B cell (primary cell): ENCODE data around the gene MYL11. TPM values are rescaled to one million over a fixed set of nuclear protein-coding genes. Genes with fewer than 3 reads are reported as not detected.
A peak's percentile ranks its signal among the peaks of the same experiment; 100 is the strongest.
"Not testable (repeated sequence)": the region's sequence is repeated elsewhere in the genome, so short reads cannot be mapped to it uniquely, and the experiment has no call there.

ENCODE experiments used
- ATAC-seq: fragments of 200-7000 bp; cut with Tn5 transposase; one replicate; pipeline ENCODE4 v1.10.0; 2021; ENCODE audit warnings: low read depth, mild to moderate bottlenecking, moderate number of reproducible peaks, moderate library complexity
- CTCF ChIA-PET: fragments of 350-600 bp; sonication (Branson Sonifier 250); formaldehyde crosslinking; loops from one replicate; lab custom pipeline; 2021; ENCODE audit warnings: antibody characterized with exemption, inconsistent platforms; lab: Charles Lee
- POLR2A ChIA-PET: fragments of 350-600 bp; sonication (Branson Sonifier 250); formaldehyde crosslinking; loops from one replicate; lab custom pipeline; 2021; ENCODE audit warnings: antibody characterized with exemption; lab: Charles Lee
- DNase-seq: peaks from one replicate; pipeline ENCODE4 v3.0.0; 2013
- H2AFZ ChIP-seq: 2 replicates; pipeline ENCODE4 v1.6.1; 2012; ENCODE audit warnings: mild to moderate bottlenecking, low read depth, low read length; ENCODE audit not compliant: insufficient read depth, poor library complexity, severe bottlenecking
- H3K27ac ChIP-seq, 2 donors: 1 replicate in 1 of 2; 2 replicates in 1 of 2; pipeline ENCODE4 v1.5.1; 2012 to 2013; ENCODE audit warnings: low read length in 2 of 2, mild to moderate bottlenecking in 2 of 2, moderate library complexity in 1 of 2
- H3K27me3 ChIP-seq, 4 experiments: fragments of 200-600 bp in 1 of 4; sonication (generic) in 1 of 4; replicated peaks in 1 of 4; 1 replicate in 2 of 4; 2 replicates in 2 of 4; pipeline versions ENCODE4 v1.6.1 to v1.7.0; 2013 to 2016; ENCODE audit warnings: low read length in 3 of 4, mild to moderate bottlenecking in 2 of 4, mixed read lengths in 1 of 4, moderate library complexity in 1 of 4; ENCODE audit not compliant: insufficient read depth in 4 of 4, control insufficient read depth in 3 of 4; ENCODE audit errors: control extremely low read depth in 1 of 4
- H3K36me3 ChIP-seq, 2 experiments: replicated peaks in 1 of 2; 1 replicate in 1 of 2; 2 replicates in 1 of 2; pipeline versions ENCODE4 v1.6.1 to v1.7.1; 2013; ENCODE audit warnings: low read length in 1 of 2; ENCODE audit not compliant: insufficient read depth in 2 of 2, control insufficient read depth in 1 of 2; ENCODE audit errors: control extremely low read depth in 1 of 2, extremely low read depth in 1 of 2
- H3K4me1 ChIP-seq, 2 donors: fragments of 200-600 bp in 1 of 2; sonication (generic) in 1 of 2; 1 replicate in 1 of 2; 2 replicates in 1 of 2; pipeline versions ENCODE4 v1.5.1 to v1.6.1; 2013 to 2017; ENCODE audit warnings: low read length in 2 of 2; ENCODE audit not compliant: control insufficient read depth in 2 of 2, insufficient read depth in 2 of 2
- H3K4me2 ChIP-seq: replicated peaks from 2 replicates; pipeline ENCODE3; 2012; ENCODE audit warnings: mild to moderate bottlenecking, low read depth, low read length; ENCODE audit not compliant: poor library complexity, severe bottlenecking
- H3K4me3 ChIP-seq, 5 experiments: fragments of 200-600 bp in 1 of 5; sonication (generic) in 1 of 5; 1 replicate in 3 of 5; 2 replicates in 2 of 5; pipeline versions ENCODE4 v1.5.1 to v1.7.0; 2011 to 2016; ENCODE audit warnings: low read length in 4 of 5, mild to moderate bottlenecking in 4 of 5, low read depth in 2 of 5, control low read depth in 1 of 5, moderate library complexity in 1 of 5; ENCODE audit not compliant: insufficient read depth in 1 of 5; ENCODE audit errors: control extremely low read depth in 1 of 5, extremely low read depth in 1 of 5
- H3K79me2 ChIP-seq: fragments of 200-600 bp; sonication (generic); one replicate; pipeline ENCODE4 v1.6.0; 2016; ENCODE audit warnings: low read length; ENCODE audit not compliant: control insufficient read depth, insufficient read depth
- H3K9ac ChIP-seq: fragments of 200-600 bp; sonication (generic); 2 replicates; pipeline ENCODE4 v1.6.1; 2017; ENCODE audit warnings: mild to moderate bottlenecking, low read length, moderate library complexity
- H3K9me3 ChIP-seq, 3 donors: one replicate each; pipeline versions ENCODE4 v1.6.1 to v1.7.1; 2013; ENCODE audit warnings: low read length in 2 of 3; ENCODE audit not compliant: control insufficient read depth in 2 of 3, insufficient read depth in 1 of 3; ENCODE audit errors: control extremely low read depth in 1 of 3
- H4K20me1 ChIP-seq: 2 replicates; pipeline ENCODE4 v1.6.0; 2012; ENCODE audit warnings: mild to moderate bottlenecking, low read length; ENCODE audit not compliant: insufficient read depth, control insufficient read depth, poor library complexity, severe bottlenecking
- H3K27ac Mint-ChIP-seq: one replicate; pipeline ENCODE4 v1.8.0; 2021; ENCODE audit warnings: mixed read lengths
- H3K27me3 Mint-ChIP-seq: one replicate; pipeline ENCODE4 v1.8.0; 2021; ENCODE audit warnings: mixed read lengths
- H3K4me1 Mint-ChIP-seq: one replicate; pipeline ENCODE4 v1.8.0; 2021; ENCODE audit warnings: mixed read lengths
- H3K4me3 Mint-ChIP-seq: one replicate; pipeline ENCODE4 v1.8.0; 2021; ENCODE audit warnings: mixed read lengths
- H3K9me3 Mint-ChIP-seq: one replicate; pipeline ENCODE4 v1.8.0; 2022; ENCODE audit warnings: mixed read lengths; ENCODE audit not compliant: insufficient read depth
- EZH2 ChIP-seq: IDR thresholded peaks from 2 replicates; pipeline ENCODE4 v1.6.1; 2012; ENCODE audit warnings: borderline replicate concordance, low read depth, mild to moderate bottlenecking, moderate library complexity, low read length; ENCODE audit not compliant: insufficient read depth, poor library complexity, severe bottlenecking
- WGBS: methylation state at CpG from one replicate; pipeline ENCODE4 v1.1.5; 2013; ENCODE audit warnings: missing lambda C conversion rate; ENCODE audit not compliant: insufficient coverage; 5-methylcytosine and 5-hydroxymethylcytosine counted together
- intact Hi-C: fragments of 100-400 bp; cut with micrococcal nuclease; formaldehyde crosslinking; loops from one replicate; pipeline ENCODE4 v1.10.0; 2022
- polyA plus RNA-seq: library from polyadenylated mRNA; depleted of rRNA; stranded (reverse); fragments of >200 nt; gene quantifications from 2 replicates; pipeline ENCODE4 v1.2.3, GENCODE V29; 2012
- total RNA-seq, 2 donors: library from RNA; stranded (reverse); fragments of 120-200 nt in 1 of 2; gene quantifications; 1 replicate in 1 of 2; 2 replicates in 1 of 2; pipeline versions ENCODE4 v1.2.3 to v1.2.4, GENCODE V29; 2013 to 2022
- TF ChIP-seq, protein P1 (sequence below): fragments of 200-600 bp; IDR thresholded peaks from one replicate; pipeline ENCODE4 v1.8.0; 2022; ENCODE audit warnings: antibody characterized with exemption, mild to moderate bottlenecking

Gene MYL11
- total and polyA plus RNA-seq, 2 donors (not counting 1 experiment from before 2014, with no cell fraction given): 3.6 TPM; not detected in 1

DNA sequence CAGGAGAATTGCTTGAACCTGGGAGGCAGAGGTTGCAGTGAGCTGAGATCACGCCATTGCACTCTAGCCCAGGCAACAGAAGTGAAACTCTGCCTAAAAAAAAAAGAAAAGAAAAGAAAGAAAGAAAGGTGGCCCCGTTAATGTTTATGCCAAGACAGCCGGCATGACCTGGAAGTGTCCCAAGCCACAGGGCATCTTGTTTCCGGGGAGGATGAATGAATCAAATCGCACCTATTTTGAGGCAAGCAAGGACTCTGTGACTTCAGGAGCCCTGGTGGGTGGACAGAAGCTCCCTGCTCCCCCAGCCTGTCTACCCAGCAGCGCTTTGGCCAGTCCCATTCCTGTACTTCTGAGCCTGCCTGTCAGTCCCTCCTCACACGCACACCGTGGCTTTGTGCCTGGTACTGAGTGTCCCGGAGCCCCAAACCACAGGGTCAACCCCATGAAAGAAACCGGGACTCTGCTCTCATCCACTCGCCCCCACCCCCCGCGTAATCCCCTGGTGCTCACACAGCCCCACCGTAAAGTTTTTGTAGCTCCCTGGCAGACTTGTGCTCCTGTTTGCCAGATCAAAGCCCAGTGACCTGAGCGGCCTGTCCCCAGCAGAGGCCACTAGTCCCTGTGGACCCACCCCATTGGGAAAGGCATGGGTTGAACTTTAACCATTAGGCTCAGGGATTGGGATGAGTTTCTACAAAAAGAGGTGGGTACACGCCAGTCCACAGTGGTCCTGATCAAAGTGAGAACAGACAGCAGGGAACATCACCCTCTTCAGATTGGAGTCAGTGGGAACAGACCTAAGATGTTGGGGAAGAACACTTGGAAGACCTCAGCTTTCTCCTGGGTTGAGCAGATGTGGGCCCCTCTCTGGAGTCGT lies 38.8 kb upstream of the MYL11 start:
- Histone ChIP-seq H3K27me3 (no peaks in the 10 kb centered on the region), H4K20me1 (no peaks in the 10 kb centered on the region), H3K79me2 (peaks cover 12% of the 10 kb centered on the region), H3K36me3 (no peaks in the 10 kb centered on the region), H3K27ac (peak overlapping the region; percentile 59 to 76), H3K4me1 (peaks cover 16 to 23% of the 10 kb centered on the region in 2 donors), H3K4me2 (peak overlapping the region; percentile 70), H2AFZ (peak overlapping the region; percentile 73), H3K4me3 (peak overlapping the region in 4 of 5 experiments; percentile 62 to 73 (median 68)), H3K9me3 (no peaks in the 10 kb centered on the region), H3K9ac (peak overlapping the region; percentile 68)
- Mint-ChIP-seq H3K27ac (peak overlapping the region; percentile 91), H3K27me3 (no peaks in the 10 kb centered on the region), H3K4me1 (peaks cover 28% of the 10 kb centered on the region), H3K9me3 (no peaks in the 10 kb centered on the region), H3K4me3 (peak overlapping the region; percentile 85)
- intact Hi-C loops: loop anchor here (1.0 to 2.0 kb wide), 4 partner anchors 19 to 71 kb away; partner anchors contain the start of genes CD2BP2, TBC1D10B and ZNF771
- no peak for ATAC-seq
- POLR2A ChIA-PET: interaction anchor here (0.7 to 2.0 kb wide), 6 partner anchors 19 to 82 kb away, joined by 3 to 11 read pairs (median 4); partner anchors contain the start of genes CD2BP2, SEPTIN1 and TBC1D10B
- 33% methylated on average over 16 of the region's 17 CpGs for WGBS
- DNase-seq: peak; percentile 80
- TF ChIP-seq, protein P1, sequence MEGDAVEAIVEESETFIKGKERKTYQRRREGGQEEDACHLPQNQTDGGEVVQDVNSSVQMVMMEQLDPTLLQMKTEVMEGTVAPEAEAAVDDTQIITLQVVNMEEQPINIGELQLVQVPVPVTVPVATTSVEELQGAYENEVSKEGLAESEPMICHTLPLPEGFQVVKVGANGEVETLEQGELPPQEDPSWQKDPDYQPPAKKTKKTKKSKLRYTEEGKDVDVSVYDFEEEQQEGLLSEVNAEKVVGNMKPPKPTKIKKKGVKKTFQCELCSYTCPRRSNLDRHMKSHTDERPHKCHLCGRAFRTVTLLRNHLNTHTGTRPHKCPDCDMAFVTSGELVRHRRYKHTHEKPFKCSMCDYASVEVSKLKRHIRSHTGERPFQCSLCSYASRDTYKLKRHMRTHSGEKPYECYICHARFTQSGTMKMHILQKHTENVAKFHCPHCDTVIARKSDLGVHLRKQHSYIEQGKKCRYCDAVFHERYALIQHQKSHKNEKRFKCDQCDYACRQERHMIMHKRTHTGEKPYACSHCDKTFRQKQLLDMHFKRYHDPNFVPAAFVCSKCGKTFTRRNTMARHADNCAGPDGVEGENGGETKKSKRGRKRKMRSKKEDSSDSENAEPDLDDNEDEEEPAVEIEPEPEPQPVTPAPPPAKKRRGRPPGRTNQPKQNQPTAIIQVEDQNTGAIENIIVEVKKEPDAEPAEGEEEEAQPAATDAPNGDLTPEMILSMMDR: no peak
- no peak for TF ChIP-seq EZH2
- CTCF ChIA-PET: interaction anchor here (0.9 kb wide), 1 partner anchor 509 kb away, joined by 3 read pairs; no protein-coding TSS in a partner anchor

DNA sequence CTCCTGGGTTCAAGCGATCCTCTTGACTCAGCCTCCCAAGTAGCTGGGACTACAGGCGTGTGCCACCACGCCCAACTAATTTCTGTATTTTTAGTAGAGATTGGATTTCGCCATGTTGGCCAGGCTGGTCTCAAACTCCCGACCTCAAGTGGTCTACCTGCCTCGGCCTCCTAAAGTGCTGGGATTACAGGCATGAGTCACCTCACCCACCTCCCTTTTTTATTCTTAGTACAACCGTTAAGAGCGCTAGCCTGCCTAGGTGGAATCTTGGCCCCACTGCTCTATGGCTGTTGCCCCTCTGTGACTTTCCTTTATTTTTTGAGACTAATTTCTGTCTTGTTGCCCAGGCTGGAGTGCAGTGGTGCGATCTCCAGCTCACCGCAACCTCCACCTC lies 36.6 kb upstream of the MYL11 start:
- H3K4me2 ChIP-seq, H3K4me3 ChIP-seq, ATAC-seq, H3K27me3 ChIP-seq, H3K9me3 Mint-ChIP-seq, H3K27me3 Mint-ChIP-seq, H3K9ac ChIP-seq, H2AFZ ChIP-seq, intact Hi-C loops, H3K36me3 ChIP-seq, H3K27ac ChIP-seq, H3K9me3 ChIP-seq, DNase-seq, H3K27ac Mint-ChIP-seq, H3K4me3 Mint-ChIP-seq, H4K20me1 ChIP-seq, POLR2A ChIA-PET, CTCF ChIA-PET: not testable (repeated sequence)
- H3K4me1 ChIP-seq: peaks cover 16 to 23% of the 10 kb centered on the region in 2 donors
- H3K79me2 ChIP-seq: peaks cover 12% of the 10 kb centered on the region
- WGBS: 100% methylated on average over 5 of the region's 10 CpGs
- peaks cover 22% of the 10 kb centered on the region for H3K4me1 Mint-ChIP-seq

DNA sequence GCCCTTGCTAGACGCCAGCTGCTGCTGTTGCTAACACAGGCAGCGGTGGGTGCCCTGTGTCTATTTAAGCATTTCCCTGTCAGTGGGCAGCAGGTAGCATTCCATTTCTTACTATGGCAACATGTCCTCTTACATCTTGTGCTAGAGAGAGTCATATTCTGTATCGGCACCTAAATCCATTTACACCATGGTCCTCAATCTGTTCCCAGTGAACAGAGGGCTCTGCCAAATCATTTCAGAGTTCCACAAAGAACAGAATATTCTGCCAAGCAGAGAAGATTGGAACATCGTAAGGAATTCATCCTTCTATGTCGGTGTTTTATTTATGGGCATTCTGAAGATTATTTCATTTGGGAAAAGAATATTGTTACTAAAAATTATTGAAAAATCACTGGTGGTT lies 35.9 kb upstream of the MYL11 start:
- POLR2A ChIA-PET, ATAC-seq, intact Hi-C loops, H3K27me3 Mint-ChIP-seq, H3K27ac Mint-ChIP-seq, H3K27ac ChIP-seq, H3K4me3 ChIP-seq, H3K4me2 ChIP-seq, DNase-seq, H3K9me3 ChIP-seq, H3K9me3 Mint-ChIP-seq, H3K27me3 ChIP-seq, H3K36me3 ChIP-seq, H3K4me3 Mint-ChIP-seq, H2AFZ ChIP-seq, H4K20me1 ChIP-seq, H3K9ac ChIP-seq, CTCF ChIA-PET: not testable (repeated sequence)
- WGBS: no CpG with 5 or more reads among the region's 5 CpGs
- H3K4me1 Mint-ChIP-seq: peaks cover 19% of the 10 kb centered on the region
- Histone ChIP-seq H3K4me1 (peaks cover 16 to 23% of the 10 kb centered on the region in 2 donors), H3K79me2 (peaks cover 12% of the 10 kb centered on the region)
